ENCODE data around the gene OSBP2. TPM values are rescaled to one million over a fixed set of nuclear protein-coding genes. Genes with fewer than 3 reads are reported as not detected.

OSBP2 gene
- total and polyA plus RNA-seq, 10 of the 15 experiments (the other 5 are each of a cell fraction or from before 2014, with no cell fraction given) = 0.11 to 7.7 (median 3.6) TPM

DNA sequence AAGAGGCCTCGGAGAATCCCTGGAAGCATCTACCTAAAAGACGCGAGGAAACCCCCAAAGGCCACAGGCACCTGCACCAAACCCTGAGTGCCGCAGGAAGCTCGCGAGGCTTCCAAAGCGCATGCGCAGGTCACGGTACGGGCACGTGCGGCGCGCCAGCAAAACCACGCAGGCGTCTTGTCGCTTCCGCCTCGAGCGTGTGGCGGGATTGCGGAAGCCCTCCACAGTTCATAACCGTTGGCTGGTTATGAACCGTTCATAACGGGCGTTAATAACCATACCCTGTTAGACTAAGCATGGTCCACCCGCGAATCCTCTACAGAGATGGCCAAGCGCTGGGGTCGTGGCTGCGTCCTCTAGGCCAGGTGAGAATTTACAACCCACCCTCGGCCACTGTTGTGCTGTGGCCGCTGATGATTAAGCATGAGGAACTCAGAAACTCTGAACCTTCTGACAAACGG lies 227.5 kb downstream of the OSBP2 start (continued):
- TF ChIP-seq, protein P1, sequence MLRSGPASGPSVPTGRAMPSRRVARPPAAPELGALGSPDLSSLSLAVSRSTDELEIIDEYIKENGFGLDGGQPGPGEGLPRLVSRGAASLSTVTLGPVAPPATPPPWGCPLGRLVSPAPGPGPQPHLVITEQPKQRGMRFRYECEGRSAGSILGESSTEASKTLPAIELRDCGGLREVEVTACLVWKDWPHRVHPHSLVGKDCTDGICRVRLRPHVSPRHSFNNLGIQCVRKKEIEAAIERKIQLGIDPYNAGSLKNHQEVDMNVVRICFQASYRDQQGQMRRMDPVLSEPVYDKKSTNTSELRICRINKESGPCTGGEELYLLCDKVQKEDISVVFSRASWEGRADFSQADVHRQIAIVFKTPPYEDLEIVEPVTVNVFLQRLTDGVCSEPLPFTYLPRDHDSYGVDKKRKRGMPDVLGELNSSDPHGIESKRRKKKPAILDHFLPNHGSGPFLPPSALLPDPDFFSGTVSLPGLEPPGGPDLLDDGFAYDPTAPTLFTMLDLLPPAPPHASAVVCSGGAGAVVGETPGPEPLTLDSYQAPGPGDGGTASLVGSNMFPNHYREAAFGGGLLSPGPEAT (IDR thresholded peaks at IDR 0.05; ENCODE audit: low read depth) = peak; percentile 63; the same call in 1 of the 2 replicates
- TF ChIP-seq HDGF (IDR thresholded peaks at IDR 0.05) = no peak
- no peak for TF ChIP-seq CHD1 (IDR thresholded peaks at IDR 0.05; ENCODE audit: low read depth, low read length)
- TF ChIP-seq, protein P2, sequence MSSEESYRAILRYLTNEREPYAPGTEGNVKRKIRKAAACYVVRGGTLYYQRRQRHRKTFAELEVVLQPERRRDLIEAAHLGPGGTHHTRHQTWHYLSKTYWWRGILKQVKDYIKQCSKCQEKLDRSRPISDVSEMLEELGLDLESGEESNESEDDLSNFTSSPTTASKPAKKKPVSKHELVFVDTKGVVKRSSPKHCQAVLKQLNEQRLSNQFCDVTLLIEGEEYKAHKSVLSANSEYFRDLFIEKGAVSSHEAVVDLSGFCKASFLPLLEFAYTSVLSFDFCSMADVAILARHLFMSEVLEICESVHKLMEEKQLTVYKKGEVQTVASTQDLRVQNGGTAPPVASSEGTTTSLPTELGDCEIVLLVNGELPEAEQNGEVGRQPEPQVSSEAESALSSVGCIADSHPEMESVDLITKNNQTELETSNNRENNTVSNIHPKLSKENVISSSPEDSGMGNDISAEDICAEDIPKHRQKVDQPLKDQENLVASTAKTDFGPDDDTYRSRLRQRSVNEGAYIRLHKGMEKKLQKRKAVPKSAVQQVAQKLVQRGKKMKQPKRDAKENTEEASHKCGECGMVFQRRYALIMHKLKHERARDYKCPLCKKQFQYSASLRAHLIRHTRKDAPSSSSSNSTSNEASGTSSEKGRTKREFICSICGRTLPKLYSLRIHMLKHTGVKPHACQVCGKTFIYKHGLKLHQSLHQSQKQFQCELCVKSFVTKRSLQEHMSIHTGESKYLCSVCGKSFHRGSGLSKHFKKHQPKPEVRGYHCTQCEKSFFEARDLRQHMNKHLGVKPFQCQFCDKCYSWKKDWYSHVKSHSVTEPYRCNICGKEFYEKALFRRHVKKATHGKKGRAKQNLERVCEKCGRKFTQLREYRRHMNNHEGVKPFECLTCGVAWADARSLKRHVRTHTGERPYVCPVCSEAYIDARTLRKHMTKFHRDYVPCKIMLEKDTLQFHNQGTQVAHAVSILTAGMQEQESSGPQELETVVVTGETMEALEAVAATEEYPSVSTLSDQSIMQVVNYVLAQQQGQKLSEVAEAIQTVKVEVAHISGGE (CRISPR knock-in tag; IDR thresholded peaks at IDR 0.05) = no peak
- no peak for TF ChIP-seq ZNF24 (IDR thresholded peaks at IDR 0.05)
- no peak for TF ChIP-seq TCF12 (IDR thresholded peaks at IDR 0.05; ENCODE audit: low read depth, low read length)
- TF ChIP-seq ASH2L (IDR thresholded peaks at IDR 0.05; ENCODE audit: borderline replicate concordance, low read depth) = no peak
- TF ChIP-seq CREB1 (IDR thresholded peaks at IDR 0.05; ENCODE audit: low read depth) = 0 out of 2 replicates have a peak, but pooled peaks have one; percentile 9
- TF ChIP-seq BHLHE40 (IDR thresholded peaks at IDR 0.05; ENCODE audit: borderline replicate concordance in 1 of 2, low read depth in 2 of 2, low read length in 1 of 2) = peak; percentile 100
- TF ChIP-seq SPI1 (IDR thresholded peaks at IDR 0.05; ENCODE audit: borderline replicate concordance, insufficient read depth, low read depth, low read length) = peak; percentile 52; the same call in 1 of the 2 replicates
- TF ChIP-seq, protein P3, sequence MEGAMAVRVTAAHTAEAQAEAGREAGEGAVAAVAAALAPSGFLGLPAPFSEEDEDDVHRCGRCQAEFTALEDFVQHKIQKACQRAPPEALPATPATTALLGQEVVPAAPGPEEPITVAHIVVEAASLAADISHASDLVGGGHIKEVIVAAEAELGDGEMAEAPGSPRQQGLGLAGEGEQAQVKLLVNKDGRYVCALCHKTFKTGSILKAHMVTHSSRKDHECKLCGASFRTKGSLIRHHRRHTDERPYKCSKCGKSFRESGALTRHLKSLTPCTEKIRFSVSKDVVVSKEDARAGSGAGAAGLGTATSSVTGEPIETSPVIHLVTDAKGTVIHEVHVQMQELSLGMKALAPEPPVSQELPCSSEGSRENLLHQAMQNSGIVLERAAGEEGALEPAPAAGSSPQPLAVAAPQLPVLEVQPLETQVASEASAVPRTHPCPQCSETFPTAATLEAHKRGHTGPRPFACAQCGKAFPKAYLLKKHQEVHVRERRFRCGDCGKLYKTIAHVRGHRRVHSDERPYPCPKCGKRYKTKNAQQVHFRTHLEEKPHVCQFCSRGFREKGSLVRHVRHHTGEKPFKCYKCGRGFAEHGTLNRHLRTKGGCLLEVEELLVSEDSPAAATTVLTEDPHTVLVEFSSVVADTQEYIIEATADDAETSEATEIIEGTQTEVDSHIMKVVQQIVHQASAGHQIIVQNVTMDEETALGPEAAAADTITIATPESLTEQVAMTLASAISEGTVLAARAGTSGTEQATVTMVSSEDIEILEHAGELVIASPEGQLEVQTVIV (IDR thresholded peaks at IDR 0.05; ENCODE audit: borderline replicate concordance, partially characterized antibody) = no peak
- TF ChIP-seq BCL11A (IDR thresholded peaks at IDR 0.05; ENCODE audit: low read depth, low read length) = no peak
- TF ChIP-seq FOS (IDR thresholded peaks at IDR 0.05; ENCODE audit: borderline replicate concordance, extremely low read depth, insufficient read length) = no peak
- TF ChIP-seq, protein P4, sequence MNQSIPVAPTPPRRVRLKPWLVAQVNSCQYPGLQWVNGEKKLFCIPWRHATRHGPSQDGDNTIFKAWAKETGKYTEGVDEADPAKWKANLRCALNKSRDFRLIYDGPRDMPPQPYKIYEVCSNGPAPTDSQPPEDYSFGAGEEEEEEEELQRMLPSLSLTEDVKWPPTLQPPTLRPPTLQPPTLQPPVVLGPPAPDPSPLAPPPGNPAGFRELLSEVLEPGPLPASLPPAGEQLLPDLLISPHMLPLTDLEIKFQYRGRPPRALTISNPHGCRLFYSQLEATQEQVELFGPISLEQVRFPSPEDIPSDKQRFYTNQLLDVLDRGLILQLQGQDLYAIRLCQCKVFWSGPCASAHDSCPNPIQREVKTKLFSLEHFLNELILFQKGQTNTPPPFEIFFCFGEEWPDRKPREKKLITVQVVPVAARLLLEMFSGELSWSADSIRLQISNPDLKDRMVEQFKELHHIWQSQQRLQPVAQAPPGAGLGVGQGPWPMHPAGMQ (IDR thresholded peaks at IDR 0.05; ENCODE audit: borderline replicate concordance) = no peak
- no peak for TF ChIP-seq CEBPB (IDR thresholded peaks at IDR 0.05; ENCODE audit: borderline replicate concordance in 1 of 2, low read depth in 2 of 2, low read length in 2 of 2)
- TF ChIP-seq RAD51 (IDR thresholded peaks at IDR 0.05) = peak; percentile 78
- TF ChIP-seq, protein P5, sequence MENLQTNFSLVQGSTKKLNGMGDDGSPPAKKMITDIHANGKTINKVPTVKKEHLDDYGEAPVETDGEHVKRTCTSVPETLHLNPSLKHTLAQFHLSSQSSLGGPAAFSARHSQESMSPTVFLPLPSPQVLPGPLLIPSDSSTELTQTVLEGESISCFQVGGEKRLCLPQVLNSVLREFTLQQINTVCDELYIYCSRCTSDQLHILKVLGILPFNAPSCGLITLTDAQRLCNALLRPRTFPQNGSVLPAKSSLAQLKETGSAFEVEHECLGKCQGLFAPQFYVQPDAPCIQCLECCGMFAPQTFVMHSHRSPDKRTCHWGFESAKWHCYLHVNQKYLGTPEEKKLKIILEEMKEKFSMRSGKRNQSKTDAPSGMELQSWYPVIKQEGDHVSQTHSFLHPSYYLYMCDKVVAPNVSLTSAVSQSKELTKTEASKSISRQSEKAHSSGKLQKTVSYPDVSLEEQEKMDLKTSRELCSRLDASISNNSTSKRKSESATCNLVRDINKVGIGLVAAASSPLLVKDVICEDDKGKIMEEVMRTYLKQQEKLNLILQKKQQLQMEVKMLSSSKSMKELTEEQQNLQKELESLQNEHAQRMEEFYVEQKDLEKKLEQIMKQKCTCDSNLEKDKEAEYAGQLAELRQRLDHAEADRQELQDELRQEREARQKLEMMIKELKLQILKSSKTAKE (IDR thresholded peaks at IDR 0.05; ENCODE audit: low read depth, poor library complexity, severe bottlenecking) = no peak
- TF ChIP-seq ATF7 (IDR thresholded peaks at IDR 0.05; ENCODE audit: low read depth) = 0 out of 2 replicates have a peak, but pooled peaks have one; percentile 9
- no peak for TF ChIP-seq RCOR1 (conservative IDR thresholded peaks at IDR 0.05; ENCODE audit: low read depth, low read length)
